HEK293 (cell line): ENCODE measurements around the gene TP73.

ENCODE experiments used
- CTCF ChIA-PET: fragments of 350-600 bp; formaldehyde crosslinking; extraction: SDS; loops from one replicate; lab custom pipeline; 2021; ENCODE audit warnings: antibody characterized with exemption; lab: Yijun Ruan, JAX
- POLR2A ChIA-PET: fragments of 300-600 bp; formaldehyde crosslinking; extraction: SDS; loops from one replicate; lab custom pipeline; 2020; ENCODE audit warnings: antibody characterized with exemption, inconsistent platforms; lab: Yijun Ruan, JAX
- H3K27ac ChIP-seq: fragments of 200-500 bp; sonication (Bioruptor generic); 2 replicates; pipeline ENCODE4 v1.5.1; 2014; ENCODE audit warnings: low read depth, low read length, control low read depth, inconsistent platforms; ENCODE audit errors: extremely low read depth
- H3K36me3 ChIP-seq, 2 experiments: fragments of 200-500 bp in 1 of 2; sonication (Bioruptor generic) in 1 of 2; 1 replicate in 1 of 2; 2 replicates in 1 of 2; pipeline ENCODE4 v1.5.1; 2014 to 2017; ENCODE audit warnings: inconsistent platforms in 2 of 2, low read length in 2 of 2; ENCODE audit not compliant: control insufficient read depth in 2 of 2, insufficient read depth in 1 of 2
- H3K4me1 ChIP-seq: fragments of 200-500 bp; sonication (Bioruptor generic); 2 replicates; pipeline ENCODE4 v1.5.1; 2014; ENCODE audit warnings: mild to moderate bottlenecking, low read length, inconsistent platforms; ENCODE audit not compliant: control insufficient read depth, insufficient read depth
- H3K4me3 ChIP-seq: 2 replicates; pipeline ENCODE4 v1.5.1; 2011; ENCODE audit warnings: low read depth, mild to moderate bottlenecking, control low read depth, low read length, moderate library complexity
- H3K9me3 ChIP-seq: fragments of 200-500 bp; sonication (Bioruptor generic); 2 replicates; pipeline ENCODE4 v1.5.1; 2014; ENCODE audit warnings: low read depth, low read length, inconsistent platforms; ENCODE audit not compliant: control insufficient read depth, insufficient read depth
- GLIS2 ChIP-seq: fragments of 450-650 bp; formaldehyde crosslinking; IDR thresholded peaks from 2 replicates; pipeline ENCODE4 v1.5.1; 2016; ENCODE audit warnings: missing biosample characterization, missing genetic modification characterization
- OSR2 ChIP-seq: fragments of 450-650 bp; formaldehyde crosslinking; IDR thresholded peaks from 2 replicates; pipeline ENCODE4 v1.5.1; 2016; ENCODE audit warnings: missing biosample characterization, missing genetic modification characterization
- OVOL3 ChIP-seq: fragments of 450-650 bp; formaldehyde crosslinking; IDR thresholded peaks from 2 replicates; pipeline ENCODE4 v1.5.1; 2016; ENCODE audit warnings: missing biosample characterization, missing genetic modification characterization
- PRDM1 ChIP-seq: fragments of 450-650 bp; formaldehyde crosslinking; IDR thresholded peaks from 2 replicates; pipeline ENCODE4; 2016; ENCODE audit warnings: missing biosample characterization, missing genetic modification characterization
- RBAK ChIP-seq: fragments of 450-650 bp; formaldehyde crosslinking; IDR thresholded peaks from 2 replicates; pipeline ENCODE4 v1.5.1; 2016; ENCODE audit warnings: missing biosample characterization, missing genetic modification characterization
- SP2 ChIP-seq: fragments of 450-650 bp; formaldehyde crosslinking; IDR thresholded peaks from 2 replicates; pipeline ENCODE4 v1.5.1; 2016; ENCODE audit warnings: missing biosample characterization, missing genetic modification characterization
- ZBTB17 ChIP-seq: fragments of 450-650 bp; formaldehyde crosslinking; IDR thresholded peaks from 2 replicates; pipeline ENCODE4 v1.5.1; 2016; ENCODE audit warnings: missing biosample characterization, missing genetic modification characterization
- ZBTB7A ChIP-seq: fragments of 450-650 bp; formaldehyde crosslinking; IDR thresholded peaks from 2 replicates; pipeline ENCODE4 v1.5.1; 2016; ENCODE audit warnings: low read depth, missing biosample characterization, missing genetic modification characterization
- ZFHX2 ChIP-seq: fragments of 450-650 bp; formaldehyde crosslinking; conservative IDR thresholded peaks from 2 replicates; pipeline ENCODE4 v1.5.1; 2016; ENCODE audit warnings: missing biosample characterization, missing genetic modification characterization
- ZIC2 ChIP-seq: fragments of 450-650 bp; formaldehyde crosslinking; IDR thresholded peaks from 2 replicates; pipeline ENCODE4 v1.5.1; 2016; ENCODE audit warnings: missing biosample characterization, missing genetic modification characterization
- ZNF10 ChIP-seq: fragments of 450-650 bp; formaldehyde crosslinking; IDR thresholded peaks from 2 replicates; pipeline ENCODE4 v1.5.1; 2017; ENCODE audit warnings: missing biosample characterization, missing genetic modification characterization
- ZNF214 ChIP-seq: fragments of 450-650 bp; formaldehyde crosslinking; IDR thresholded peaks from 2 replicates; pipeline ENCODE4 v1.5.1; 2017; ENCODE audit warnings: missing biosample characterization, mild to moderate bottlenecking, missing genetic modification characterization, borderline replicate concordance
- ZNF302 ChIP-seq: fragments of 450-650 bp; formaldehyde crosslinking; IDR thresholded peaks from 2 replicates; pipeline ENCODE4 v1.5.1; 2016; ENCODE audit warnings: missing biosample characterization, missing genetic modification characterization, low read depth
- ZNF335 ChIP-seq: fragments of 450-650 bp; formaldehyde crosslinking; conservative IDR thresholded peaks from 2 replicates; pipeline ENCODE4 v1.5.1; 2016; ENCODE audit warnings: missing biosample characterization, missing genetic modification characterization
- ZNF354C ChIP-seq: fragments of 450-650 bp; formaldehyde crosslinking; IDR thresholded peaks from 2 replicates; pipeline ENCODE4 v1.5.1; 2016; ENCODE audit warnings: missing biosample characterization, missing genetic modification characterization, low read depth, borderline replicate concordance
- ZNF560 ChIP-seq: fragments of 450-650 bp; formaldehyde crosslinking; IDR thresholded peaks from 2 replicates; pipeline ENCODE4 v1.5.1; 2017; ENCODE audit warnings: missing biosample characterization, missing genetic modification characterization, borderline replicate concordance
- ZNF596 ChIP-seq: fragments of 450-650 bp; IDR thresholded peaks from 2 replicates; pipeline ENCODE4 v1.5.0; 2018; ENCODE audit warnings: missing biosample characterization, mild to moderate bottlenecking, missing genetic modification characterization, moderate library complexity
- ZNF623 ChIP-seq: fragments of 450-650 bp; formaldehyde crosslinking; IDR thresholded peaks from 2 replicates; pipeline ENCODE4 v1.5.1; 2016; ENCODE audit warnings: missing biosample characterization, missing genetic modification characterization
- ZNF768 ChIP-seq: fragments of 450-650 bp; formaldehyde crosslinking; IDR thresholded peaks from 2 replicates; pipeline ENCODE4 v1.5.1; 2018; ENCODE audit warnings: missing biosample characterization, mild to moderate bottlenecking, missing genetic modification characterization
- ZNF777 ChIP-seq: fragments of 450-650 bp; formaldehyde crosslinking; IDR thresholded peaks from 2 replicates; pipeline ENCODE4 v1.5.1; 2017; ENCODE audit warnings: missing biosample characterization, missing genetic modification characterization, borderline replicate concordance
- ZNF791 ChIP-seq: fragments of 450-650 bp; formaldehyde crosslinking; IDR thresholded peaks from 2 replicates; pipeline ENCODE4 v1.5.1; 2016; ENCODE audit warnings: missing biosample characterization, missing genetic modification characterization
- ZSCAN16 ChIP-seq: fragments of 450-650 bp; formaldehyde crosslinking; IDR thresholded peaks from 2 replicates; pipeline ENCODE4 v1.5.1; 2016; ENCODE audit warnings: missing biosample characterization, missing genetic modification characterization
- TF ChIP-seq, protein P1 (sequence below): fragments of 450-650 bp; formaldehyde crosslinking; IDR thresholded peaks from 2 replicates; pipeline ENCODE4 v1.5.1; 2017; ENCODE audit warnings: missing biosample characterization, mild to moderate bottlenecking, missing genetic modification characterization, moderate library complexity
- TF ChIP-seq, protein P2 (sequence below): fragments of 450-650 bp; formaldehyde crosslinking; IDR thresholded peaks from 2 replicates; pipeline ENCODE4 v1.5.1; 2016; ENCODE audit warnings: missing biosample characterization, missing genetic modification characterization
- TF ChIP-seq, protein P3 (sequence below): fragments of 450-650 bp; formaldehyde crosslinking; IDR thresholded peaks from 2 replicates; pipeline ENCODE4 v1.5.1; 2016; ENCODE audit warnings: missing biosample characterization, missing genetic modification characterization, low read depth
- TF ChIP-seq, protein P4 (sequence below): fragments of 450-650 bp; formaldehyde crosslinking; IDR thresholded peaks from 2 replicates; pipeline ENCODE4 v1.5.1; 2016; ENCODE audit warnings: missing biosample characterization, missing genetic modification characterization

TP73 gene

DNA sequence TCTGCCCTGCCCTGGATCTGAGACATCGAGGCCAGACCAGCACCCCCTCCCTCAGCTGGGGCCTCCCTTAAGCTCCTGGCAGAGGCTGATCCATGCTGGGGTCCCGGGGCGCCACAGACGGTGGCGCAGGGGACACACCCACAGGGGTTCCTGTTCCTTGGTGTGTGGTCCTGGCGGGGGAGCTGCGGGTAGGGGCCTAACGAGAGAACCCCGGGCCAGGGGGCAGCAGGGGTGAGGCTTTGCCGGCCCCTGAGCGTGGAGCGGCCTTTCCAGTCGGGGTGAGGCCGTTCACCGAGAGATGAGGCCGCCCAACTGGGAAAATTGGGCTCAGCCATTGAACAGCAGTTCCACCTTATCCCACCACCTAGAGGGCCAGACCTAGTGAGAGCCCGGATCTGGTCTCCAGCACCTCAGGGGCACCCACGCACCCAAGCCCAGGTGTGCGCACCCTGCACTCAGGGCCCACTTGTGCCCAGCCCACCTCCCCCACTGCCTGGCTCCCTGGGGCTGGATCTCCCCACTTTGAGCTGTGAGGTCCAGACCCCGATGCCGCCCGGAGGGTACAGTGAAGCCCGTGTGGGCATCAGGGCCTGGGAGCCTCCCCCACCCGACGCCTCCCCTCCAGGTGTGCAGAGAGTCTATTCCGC is 54.5 kb downstream of the TP73 start:
- H3K9me3 ChIP-seq = no peaks in the 10 kb centered on the region
- H3K36me3 ChIP-seq = peaks cover 0 to 37% of the 10 kb centered on the region in 2 experiments; a peak in 1 of 3 replicates
- TF ChIP-seq GLIS2 (tag by site-specific recombination) (peak; percentile 27; the same call in 1 of the 2 replicates), ZIC2 (tag by site-specific recombination) (0 out of 2 replicates have a peak, but pooled peaks have one; percentile 22), ZNF335 (tag by site-specific recombination) (no peak)
- no peak overlapping the region for H3K4me3 ChIP-seq
- 0 out of 2 replicates have a peak, but pooled peaks cover 2% of the 10 kb centered on the region for H3K4me1 ChIP-seq
- H3K27ac ChIP-seq = no peak overlapping the region
- ChIA-PET CTCF (no interaction called here), POLR2A (no interaction called here)

DNA sequence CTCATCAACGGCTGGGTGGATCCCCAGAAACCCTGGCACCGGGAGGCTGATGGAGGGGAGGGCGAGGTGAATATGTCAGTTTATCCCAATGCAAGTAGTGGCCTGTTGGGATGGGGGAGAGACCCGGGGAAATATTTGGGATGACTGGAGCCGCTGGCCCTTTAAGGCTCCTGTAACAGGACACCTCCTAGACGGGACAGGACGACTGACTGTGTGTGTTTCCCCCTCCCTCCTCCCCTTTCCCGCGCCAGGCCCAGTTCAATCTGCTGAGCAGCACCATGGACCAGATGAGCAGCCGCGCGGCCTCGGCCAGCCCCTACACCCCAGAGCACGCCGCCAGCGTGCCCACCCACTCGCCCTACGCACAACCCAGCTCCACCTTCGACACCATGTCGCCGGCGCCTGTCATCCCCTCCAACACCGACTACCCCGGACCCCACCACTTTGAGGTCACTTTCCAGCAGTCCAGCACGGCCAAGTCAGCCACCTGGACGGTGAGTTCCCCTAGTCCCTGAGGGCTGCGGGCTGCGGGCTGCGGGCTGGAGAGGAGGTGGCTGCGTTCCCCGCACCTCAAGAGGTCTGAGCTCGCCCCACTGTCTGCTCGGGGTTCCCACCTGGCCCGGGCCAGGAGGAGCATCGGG is 55.1 kb downstream of the TP73 start:
- H3K4me3 ChIP-seq = no peak overlapping the region
- ChIA-PET CTCF (no interaction called here), POLR2A (no interaction called here)
- no peaks in the 10 kb centered on the region for H3K9me3 ChIP-seq
- no peak for TF ChIP-seq ZNF777 (tag by site-specific recombination)
- no peak for TF ChIP-seq ZSCAN16
- no peak for TF ChIP-seq ZNF791
- no peak for TF ChIP-seq PRDM1 (tag by site-specific recombination)
- no peak for TF ChIP-seq ZNF354C (tag by site-specific recombination)
- TF ChIP-seq, protein P1, sequence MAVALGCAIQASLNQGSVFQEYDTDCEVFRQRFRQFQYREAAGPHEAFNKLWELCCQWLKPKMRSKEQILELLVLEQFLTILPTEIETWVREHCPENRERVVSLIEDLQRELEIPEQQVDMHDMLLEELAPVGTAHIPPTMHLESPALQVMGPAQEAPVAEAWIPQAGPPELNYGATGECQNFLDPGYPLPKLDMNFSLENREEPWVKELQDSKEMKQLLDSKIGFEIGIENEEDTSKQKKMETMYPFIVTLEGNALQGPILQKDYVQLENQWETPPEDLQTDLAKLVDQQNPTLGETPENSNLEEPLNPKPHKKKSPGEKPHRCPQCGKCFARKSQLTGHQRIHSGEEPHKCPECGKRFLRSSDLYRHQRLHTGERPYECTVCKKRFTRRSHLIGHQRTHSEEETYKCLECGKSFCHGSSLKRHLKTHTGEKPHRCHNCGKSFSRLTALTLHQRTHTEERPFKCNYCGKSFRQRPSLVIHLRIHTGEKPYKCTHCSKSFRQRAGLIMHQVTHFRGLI = no peak
- no peak for TF ChIP-seq OVOL3 (tag by site-specific recombination)
- TF ChIP-seq ZFHX2 (tag by site-specific recombination) = no peak
- no peak for TF ChIP-seq OSR2 (tag by site-specific recombination)
- TF ChIP-seq ZBTB17 (tag by site-specific recombination) = no peak
- TF ChIP-seq RBAK (tag by site-specific recombination) = no peak
- TF ChIP-seq ZNF10 (tag by site-specific recombination) = no peak
- TF ChIP-seq, protein P2, sequence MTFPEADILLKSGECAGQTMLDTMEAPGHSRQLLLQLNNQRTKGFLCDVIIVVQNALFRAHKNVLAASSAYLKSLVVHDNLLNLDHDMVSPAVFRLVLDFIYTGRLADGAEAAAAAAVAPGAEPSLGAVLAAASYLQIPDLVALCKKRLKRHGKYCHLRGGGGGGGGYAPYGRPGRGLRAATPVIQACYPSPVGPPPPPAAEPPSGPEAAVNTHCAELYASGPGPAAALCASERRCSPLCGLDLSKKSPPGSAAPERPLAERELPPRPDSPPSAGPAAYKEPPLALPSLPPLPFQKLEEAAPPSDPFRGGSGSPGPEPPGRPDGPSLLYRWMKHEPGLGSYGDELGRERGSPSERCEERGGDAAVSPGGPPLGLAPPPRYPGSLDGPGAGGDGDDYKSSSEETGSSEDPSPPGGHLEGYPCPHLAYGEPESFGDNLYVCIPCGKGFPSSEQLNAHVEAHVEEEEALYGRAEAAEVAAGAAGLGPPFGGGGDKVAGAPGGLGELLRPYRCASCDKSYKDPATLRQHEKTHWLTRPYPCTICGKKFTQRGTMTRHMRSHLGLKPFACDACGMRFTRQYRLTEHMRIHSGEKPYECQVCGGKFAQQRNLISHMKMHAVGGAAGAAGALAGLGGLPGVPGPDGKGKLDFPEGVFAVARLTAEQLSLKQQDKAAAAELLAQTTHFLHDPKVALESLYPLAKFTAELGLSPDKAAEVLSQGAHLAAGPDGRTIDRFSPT (tag by site-specific recombination) = no peak
- TF ChIP-seq ZNF302 = no peak
- TF ChIP-seq ZNF214 = no peak
- H3K27ac ChIP-seq = no peak overlapping the region
- 0 out of 2 replicates have a peak, but pooled peaks cover 2% of the 10 kb centered on the region for H3K4me1 ChIP-seq
- peaks cover 0 to 37% of the 10 kb centered on the region in 2 experiments; a peak in 1 of 3 replicates for H3K36me3 ChIP-seq

DNA sequence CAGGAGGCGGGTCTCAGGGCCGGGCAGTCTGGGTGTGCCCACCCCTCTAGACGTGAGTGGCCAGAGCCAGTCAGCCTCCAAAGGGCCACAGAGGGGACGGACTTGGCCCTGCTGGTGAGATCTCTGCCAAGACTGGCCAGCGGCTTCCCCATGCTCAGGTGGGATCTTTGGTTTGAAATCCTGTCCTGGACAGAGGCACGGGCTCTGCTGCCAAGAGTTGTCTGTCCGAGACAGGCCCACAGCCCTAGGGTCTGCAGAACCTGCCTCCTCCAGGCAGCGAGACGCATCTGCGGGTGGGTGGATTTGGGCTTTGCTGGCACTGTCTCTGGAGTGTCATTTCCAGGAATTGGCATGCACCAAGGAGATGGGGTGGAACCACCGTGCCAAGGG is 55.6 kb downstream of the TP73 start:
- ChIA-PET POLR2A (no interaction called here), CTCF (no interaction called here)
- Histone ChIP-seq H3K4me1 (no peaks in the 10 kb centered on the region), H3K9me3 (no peaks in the 10 kb centered on the region), H3K4me3 (no peak overlapping the region), H3K36me3 (peaks cover 0 to 37% of the 10 kb centered on the region in 2 experiments; a peak in 1 of 3 replicates), H3K27ac (no peak overlapping the region)
- TF ChIP-seq ZBTB7A (tag by site-specific recombination) = no peak
- TF ChIP-seq, protein P3, sequence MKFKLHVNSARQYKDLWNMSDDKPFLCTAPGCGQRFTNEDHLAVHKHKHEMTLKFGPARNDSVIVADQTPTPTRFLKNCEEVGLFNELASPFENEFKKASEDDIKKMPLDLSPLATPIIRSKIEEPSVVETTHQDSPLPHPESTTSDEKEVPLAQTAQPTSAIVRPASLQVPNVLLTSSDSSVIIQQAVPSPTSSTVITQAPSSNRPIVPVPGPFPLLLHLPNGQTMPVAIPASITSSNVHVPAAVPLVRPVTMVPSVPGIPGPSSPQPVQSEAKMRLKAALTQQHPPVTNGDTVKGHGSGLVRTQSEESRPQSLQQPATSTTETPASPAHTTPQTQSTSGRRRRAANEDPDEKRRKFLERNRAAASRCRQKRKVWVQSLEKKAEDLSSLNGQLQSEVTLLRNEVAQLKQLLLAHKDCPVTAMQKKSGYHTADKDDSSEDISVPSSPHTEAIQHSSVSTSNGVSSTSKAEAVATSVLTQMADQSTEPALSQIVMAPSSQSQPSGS (tag by site-specific recombination) = no peak
- no peak for TF ChIP-seq ZNF777 (tag by site-specific recombination)
- no peak for TF ChIP-seq ZNF623 (tag by site-specific recombination)
- TF ChIP-seq ZNF560 (tag by site-specific recombination) = no peak
- no peak for TF ChIP-seq SP2 (tag by site-specific recombination)
- TF ChIP-seq ZNF768 = no peak
- TF ChIP-seq ZNF596 (tag by site-specific recombination) = no peak
- no peak for TF ChIP-seq OVOL3 (tag by site-specific recombination)
- TF ChIP-seq, protein P4, sequence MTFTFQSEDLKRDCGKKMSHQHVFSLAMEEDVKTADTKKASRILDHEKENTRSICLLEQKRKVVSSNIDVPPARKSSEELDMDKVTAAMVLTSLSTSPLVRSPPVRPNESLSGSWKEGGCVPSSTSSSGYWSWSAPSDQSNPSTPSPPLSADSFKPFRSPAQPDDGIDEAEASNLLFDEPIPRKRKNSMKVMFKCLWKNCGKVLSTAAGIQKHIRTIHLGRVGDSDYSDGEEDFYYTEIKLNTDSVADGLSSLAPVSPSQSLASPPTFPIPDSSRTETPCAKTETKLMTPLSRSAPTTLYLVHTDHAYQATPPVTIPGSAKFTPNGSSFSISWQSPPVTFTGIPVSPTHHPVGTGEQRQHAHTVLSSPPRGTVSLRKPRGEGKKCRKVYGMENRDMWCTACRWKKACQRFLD = no peak
